Adipose tissue (tissue), 3 donors: ENCODE data around the gene DSCAM. TPM values are rescaled to one million over a fixed set of nuclear protein-coding genes. Genes with fewer than 3 reads are reported as not detected.
"Not testable (repeated sequence)": the region's sequence is repeated elsewhere in the genome, so short reads cannot be mapped to it uniquely, and the experiment has no call there.

Experiments used
- H3K27ac ChIP-seq: one replicate; pipeline ENCODE4 v1.5.1; 2013; ENCODE audit warnings: low read depth, low read length
- WGBS, 3 donors: extraction: QIAGEN DNeasy Blood & Tissue Kit; methylation state at CpG; one replicate each; pipeline ENCODE4 v1.1.7; 2013; 5-methylcytosine and 5-hydroxymethylcytosine counted together
- polyA plus RNA-seq, 3 donors: library from polyadenylated mRNA; stranded (reverse); fragments of 200-250 nt; gene quantifications; one replicate each; pipeline ENCODE4 v1.2.3, GENCODE V29; 2013
- donor health status: healthy with polysubstance abuse.
- donor health status: Bipolar disorder and iron deficiency.
- donor health status: healthy.

DSCAM gene
- polyA plus RNA-seq, 3 donors, result 0.08 TPM; not detected in 2

DNA sequence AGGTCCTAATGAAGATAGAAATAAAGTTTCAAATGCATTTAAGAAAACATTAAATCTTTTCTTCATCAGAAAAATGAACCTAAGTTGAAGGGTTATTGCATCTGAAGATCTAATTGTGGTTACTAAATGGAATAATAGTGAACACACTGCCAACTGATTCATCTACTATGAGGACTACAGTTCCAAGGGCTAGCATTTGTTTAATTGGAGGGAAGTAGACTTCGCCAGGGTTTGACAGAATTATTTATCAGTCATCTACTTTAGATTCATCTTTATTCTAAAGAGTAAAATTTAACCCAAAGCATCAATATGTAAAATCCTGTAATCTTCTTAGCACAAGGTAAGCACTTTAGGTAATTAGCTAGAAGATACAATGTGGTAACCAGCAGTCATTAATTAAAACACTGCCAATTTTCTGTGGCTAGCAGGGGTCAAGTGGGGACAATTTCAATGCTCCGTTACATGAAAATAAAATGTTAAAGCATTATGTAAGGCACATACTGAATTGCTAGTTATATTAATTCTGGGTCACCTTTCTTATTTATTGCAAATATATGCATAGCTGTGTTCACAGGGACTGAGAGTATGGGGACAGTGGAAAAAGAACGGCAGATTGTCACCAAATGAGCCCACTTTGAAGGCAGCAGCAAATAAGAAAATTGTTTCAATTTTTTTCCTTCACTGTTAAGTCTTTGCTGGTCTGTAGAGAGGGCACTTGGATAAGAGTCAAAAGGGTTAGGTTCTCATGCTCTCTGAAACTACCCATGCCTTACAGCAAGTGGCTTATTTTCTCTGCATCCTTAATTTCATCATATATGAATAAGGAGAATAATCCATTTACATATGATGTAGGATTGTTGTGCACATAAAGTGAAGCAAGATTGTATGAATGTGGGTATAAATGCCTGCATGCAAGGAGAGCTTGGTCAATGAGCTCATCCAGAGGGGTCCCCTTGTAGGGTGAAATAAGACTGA is 563.8 kb downstream of the DSCAM start:
- 64 to 75% (median 70%) methylated on average over 3 of the region's 3 CpGs for WGBS, 3 donors
- H3K27ac ChIP-seq, result no peak overlapping the region

DNA sequence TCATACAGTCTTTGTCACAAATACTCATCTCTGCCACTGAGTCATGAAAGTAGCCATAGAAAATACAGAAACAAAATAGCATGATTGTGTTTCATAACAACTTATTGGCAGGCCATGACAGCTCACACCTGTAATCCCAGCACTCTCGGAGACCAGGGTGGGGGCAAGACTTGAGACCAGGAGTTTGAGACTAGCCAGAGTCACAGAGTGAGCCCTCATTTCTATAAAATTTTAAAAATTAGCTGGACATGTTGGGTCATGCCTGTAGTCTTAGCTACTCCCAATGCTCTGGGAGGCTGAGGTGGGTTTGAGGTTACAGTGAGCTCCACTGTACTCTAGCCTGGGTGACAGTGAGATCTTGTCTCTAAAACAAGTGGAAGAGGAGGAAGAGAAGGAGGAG is 568.6 kb downstream of the DSCAM start:
- 68 to 91% (median 86%) methylated on average over 1 of the region's 1 CpG for WGBS, 3 donors

DNA sequence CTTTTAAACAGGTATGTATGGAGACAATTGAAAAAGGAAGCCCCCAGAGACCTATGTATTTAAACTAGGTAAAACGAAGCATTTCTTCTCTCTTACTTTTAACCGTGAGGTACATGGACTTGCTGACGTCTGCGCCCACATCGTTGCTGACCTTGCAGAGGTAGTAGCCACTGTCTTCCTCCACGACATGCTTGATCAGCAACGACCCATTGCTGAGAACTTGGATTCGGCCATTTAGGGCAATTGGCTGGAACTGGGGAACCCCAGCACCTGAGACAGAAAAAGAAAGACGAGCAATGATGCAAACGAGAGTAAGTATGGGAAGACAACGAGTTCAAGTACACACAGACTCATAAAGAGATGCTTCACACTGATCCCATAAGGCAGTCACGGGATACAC is 571.0 kb downstream of the DSCAM start:
- 68 to 80% (median 80%) methylated on average over 12 of the region's 12 CpGs for WGBS, 3 donors
- no peak overlapping the region for H3K27ac ChIP-seq

More for the DNA sequence above, 568.6 kb downstream of the DSCAM start:
- no peak overlapping the region for H3K27ac ChIP-seq

DNA sequence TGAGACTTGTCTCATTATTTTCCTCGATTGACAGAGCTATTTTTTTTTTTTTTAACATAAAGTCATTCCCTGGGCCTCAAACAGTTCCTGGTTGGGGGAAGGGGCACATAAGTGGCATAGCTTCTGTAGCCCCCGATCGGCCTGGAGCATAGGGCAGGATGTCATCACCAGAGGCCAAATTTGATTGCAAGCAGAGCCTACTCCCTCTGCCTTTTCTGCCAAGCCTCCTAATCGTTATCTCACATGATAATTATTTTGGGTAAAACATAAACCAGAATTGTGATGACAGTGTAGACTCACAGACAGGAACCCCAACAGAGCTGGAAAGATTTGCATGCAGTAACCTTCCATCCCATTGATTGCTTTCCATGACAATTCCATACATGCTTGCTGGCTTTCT is 574.9 kb downstream of the DSCAM start:
- 39 to 54% (median 49%) methylated on average over 4 of the region's 4 CpGs for WGBS, 3 donors
- H3K27ac ChIP-seq, result no peak overlapping the region

DNA sequence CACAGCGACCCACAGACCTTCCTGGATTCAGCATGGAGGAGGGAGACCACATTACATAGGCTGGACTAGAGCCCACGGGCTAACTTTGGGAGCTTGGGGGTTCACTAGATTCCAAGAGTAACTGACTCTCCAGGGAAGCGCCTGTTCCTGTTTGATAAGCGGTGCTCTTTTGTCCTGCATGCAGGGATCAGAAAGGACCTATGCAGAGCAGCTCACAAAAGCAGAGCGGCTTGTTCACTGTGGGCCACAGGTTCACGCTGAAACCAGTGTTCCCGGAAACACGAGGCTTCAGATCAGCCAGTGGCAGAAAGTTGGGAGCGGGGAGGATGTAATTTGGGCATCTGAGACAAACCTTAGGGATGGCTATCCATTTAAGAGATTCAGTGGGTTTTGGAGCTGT is 575.8 kb downstream of the DSCAM start:
- WGBS, 3 donors, result 71 to 73% (median 71%) methylated on average over 9 of the region's 9 CpGs
- no peak overlapping the region for H3K27ac ChIP-seq

- 37 to 53% (median 50%) methylated on average over 4 of the region's 4 CpGs for WGBS, 3 donors
- H3K27ac ChIP-seq, result no peak overlapping the region
These were observed 576.9 kb downstream of the DSCAM start for GRCh38 chr21:40270047-40270446.

- H3K27ac ChIP-seq, result no peak overlapping the region
- 78 to 87% (median 87%) methylated on average over 8 of the region's 8 CpGs for WGBS, 3 donors
These were observed 577.7 kb downstream of the DSCAM start for GRCh38 chr21:40269239-40269638.

DNA sequence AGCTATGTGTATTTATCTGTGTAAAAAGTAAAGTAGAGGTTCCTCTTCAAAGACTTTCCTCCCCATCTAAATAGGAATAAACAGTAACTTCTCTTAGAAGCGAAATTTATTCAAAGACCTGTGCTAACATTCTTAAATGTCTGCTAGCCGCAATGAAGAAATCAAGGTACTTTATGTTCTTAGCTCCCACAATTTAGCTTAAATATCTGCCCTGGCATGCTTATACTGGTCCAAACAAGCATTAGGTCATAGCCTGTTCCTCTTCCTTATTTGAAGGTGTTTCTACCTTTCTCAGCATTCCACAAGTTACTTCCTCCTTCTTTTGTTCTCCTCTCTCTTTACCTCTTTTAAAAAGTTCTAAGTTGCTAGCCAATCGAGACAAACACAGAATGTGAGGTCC is 588.5 kb downstream of the DSCAM start:
- 65 to 81% (median 80%) methylated on average over 3 of the region's 3 CpGs for WGBS, 3 donors
- H3K27ac ChIP-seq, result not testable (repeated sequence)

DNA sequence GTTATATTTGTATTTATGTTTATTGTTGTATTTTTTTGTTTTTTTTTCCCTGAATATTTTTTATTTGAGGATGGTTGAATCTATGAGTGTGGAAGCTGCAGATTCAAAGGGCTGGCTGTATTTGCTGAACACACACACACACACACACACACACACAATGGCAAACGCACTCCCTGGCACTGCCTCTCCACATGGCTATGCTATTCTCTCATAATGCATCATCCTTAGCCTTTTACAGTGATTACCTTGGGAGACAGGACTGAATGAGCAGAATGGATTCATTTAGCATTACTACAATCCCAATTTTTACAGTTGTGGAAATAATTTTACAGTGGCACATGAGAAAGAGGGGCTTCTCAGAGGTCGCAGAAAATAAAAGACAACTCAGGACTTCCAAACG is 589.6 kb downstream of the DSCAM start:
- WGBS, 3 donors, result 49 to 83% (median 72%) methylated on average over 3 of the region's 3 CpGs

GRCh38 chr21:40255518-40256444 is 591.2 kb downstream of the DSCAM start:
- H3K27ac ChIP-seq, result no peak overlapping the region
- 64 to 87% (median 85%) methylated on average over 6 of the region's 6 CpGs for WGBS, 3 donors

More for the DNA sequence above, 589.6 kb downstream of the DSCAM start:
- H3K27ac ChIP-seq, result no peak overlapping the region

DNA sequence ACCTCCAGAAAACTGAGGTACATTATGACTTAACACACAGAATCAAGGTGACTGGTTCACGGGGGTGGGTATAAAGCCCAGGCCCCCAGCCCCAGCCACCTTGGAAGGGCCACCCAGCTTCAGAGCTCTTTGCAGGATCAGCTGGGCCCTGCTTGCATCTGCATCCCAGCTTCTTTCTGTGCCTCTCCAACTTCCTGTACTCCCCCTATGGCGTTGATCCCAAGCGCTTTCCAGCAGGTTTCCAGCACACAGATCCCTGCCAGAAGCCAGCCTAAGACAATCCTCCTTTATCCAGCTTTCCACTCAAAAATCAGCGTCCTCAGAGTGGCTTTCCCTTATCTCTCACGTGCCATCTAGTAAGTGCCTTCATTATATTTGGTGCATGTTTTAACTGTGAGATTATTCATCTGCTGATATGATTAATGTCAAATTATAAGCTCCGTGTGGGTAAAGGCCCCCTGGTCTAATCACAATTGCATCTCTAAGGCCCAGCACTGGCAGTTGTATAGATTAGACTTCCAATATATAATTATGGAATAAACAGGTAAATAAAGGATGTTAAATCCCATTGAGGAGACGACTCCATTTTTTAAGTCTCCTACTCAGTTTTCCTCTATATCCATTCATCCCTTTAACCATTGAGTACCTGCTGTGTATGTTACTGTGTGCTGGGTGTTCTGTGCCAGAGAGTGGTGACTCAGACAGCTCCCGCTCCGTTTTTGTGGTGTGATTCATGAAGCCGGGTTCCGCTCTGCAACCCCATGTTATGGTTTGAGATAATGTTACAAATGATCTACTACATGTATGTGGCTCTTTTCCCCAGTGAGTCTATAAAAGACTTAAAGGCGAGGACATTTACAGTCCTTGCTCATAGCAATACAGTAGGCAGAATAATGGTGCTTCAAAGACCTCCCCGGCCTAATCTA is 592.2 kb downstream of the DSCAM start:
- WGBS, 3 donors, result 62 to 70% (median 67%) methylated on average over 13 of the region's 13 CpGs
- no peak overlapping the region for H3K27ac ChIP-seq

GRCh38 chr21:40253112-40253511 is 593.8 kb downstream of the DSCAM start:
- H3K27ac ChIP-seq, result no peak overlapping the region
- WGBS, 3 donors, result 56 to 72% (median 70%) methylated on average over 3 of the region's 3 CpGs

- no peak overlapping the region for H3K27ac ChIP-seq
- WGBS, 3 donors, result 73 to 87% (median 78%) methylated on average over 7 of the region's 7 CpGs
These were observed 596.3 kb downstream of the DSCAM start for GRCh38 chr21:40250514-40251294.

GRCh38 chr21:40244981-40245380 is 602.0 kb downstream of the DSCAM start:
- 41 to 55% (median 55%) methylated on average over 4 of the region's 4 CpGs for WGBS, 3 donors

DNA sequence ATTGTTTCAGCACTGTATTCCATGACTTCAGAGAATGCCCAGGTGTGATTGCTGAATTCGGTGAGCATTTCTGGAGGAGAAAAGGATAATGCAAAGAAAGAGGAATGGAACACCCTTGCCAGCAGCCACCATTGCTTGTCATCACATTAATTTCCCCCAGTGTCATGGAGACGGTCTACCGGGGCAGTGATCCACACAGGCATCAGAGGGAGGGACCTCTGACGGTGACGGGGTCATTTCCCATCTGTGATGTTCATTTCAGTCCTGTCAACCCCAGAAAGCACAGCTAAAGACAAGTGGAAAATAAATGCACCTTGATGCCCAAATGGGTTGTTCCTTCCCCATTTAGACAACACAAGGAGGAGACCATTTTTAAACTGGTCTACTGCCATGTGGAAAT is 603.3 kb downstream of the DSCAM start:
- WGBS, 3 donors, result 79 to 84% (median 79%) methylated on average over 5 of the region's 5 CpGs
- no peak overlapping the region for H3K27ac ChIP-seq

More at GRCh38 chr21:40244981-40245380, 602.0 kb downstream of the DSCAM start:
- no peak overlapping the region for H3K27ac ChIP-seq

DNA sequence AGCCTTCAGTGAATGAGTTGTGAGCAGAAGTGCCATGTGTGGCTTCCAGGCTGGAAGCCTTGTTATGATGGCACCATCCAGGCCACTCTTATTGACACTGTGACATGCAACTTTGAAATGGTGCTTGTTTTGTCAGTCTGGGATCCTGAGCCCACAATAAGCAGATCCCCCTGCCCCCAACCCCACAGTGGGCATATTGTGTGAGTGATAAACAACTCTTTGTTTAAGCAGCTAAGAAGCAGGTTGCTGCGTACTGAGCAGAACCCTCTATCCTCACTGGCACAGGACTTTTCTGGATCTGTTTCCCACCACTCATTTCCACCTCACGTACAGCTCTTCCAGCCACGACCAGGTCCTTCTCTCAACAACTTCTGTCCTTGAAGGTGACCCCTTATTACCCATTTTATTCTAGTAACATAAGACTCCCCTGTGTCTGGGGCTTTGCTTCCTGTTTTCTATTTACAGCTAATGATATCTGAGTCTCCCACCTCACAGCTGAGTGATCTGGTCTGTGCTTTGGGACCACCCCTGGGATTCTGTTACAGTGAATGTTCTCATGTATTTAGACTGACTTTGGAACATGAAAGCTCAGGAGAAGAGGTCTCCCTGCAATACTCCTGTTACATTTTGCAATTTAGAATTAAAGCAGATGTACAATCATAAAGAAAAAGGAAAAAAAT is 604.2 kb downstream of the DSCAM start:
- 48 to 74% (median 73%) methylated on average over 3 of the region's 3 CpGs for WGBS, 3 donors
- no peak overlapping the region for H3K27ac ChIP-seq

GRCh38 chr21:40235528-40235927 is 611.4 kb downstream of the DSCAM start:
- H3K27ac ChIP-seq, result no peak overlapping the region
- 63 to 78% (median 72%) methylated on average over 5 of the region's 5 CpGs for WGBS, 3 donors
